Mononuclear cell (primary cell): ENCODE results near the gene UVRAG. TPM values are rescaled to one million over a fixed set of nuclear protein-coding genes. Genes with fewer than 3 reads are reported as not detected.
"Not testable (repeated sequence)": the region's sequence is repeated elsewhere in the genome, so short reads cannot be mapped to it uniquely, and the experiment has no call there.

ENCODE experiments used
- H3K27me3 ChIP-seq: 2 replicates; pipeline ENCODE4 v1.6.0; 2011; ENCODE audit warnings: low read length, control low read depth; ENCODE audit not compliant: insufficient read depth
- H3K4me1 ChIP-seq: 2 replicates; pipeline ENCODE4 v1.5.1; 2011; ENCODE audit warnings: mild to moderate bottlenecking, low read length, control low read depth; ENCODE audit not compliant: insufficient read depth
- H3K4me3 ChIP-seq: 2 replicates; pipeline ENCODE4 v1.5.1; 2011; ENCODE audit warnings: mild to moderate bottlenecking, low read length, moderate library complexity
- H3K9me3 ChIP-seq: 2 replicates; pipeline ENCODE4 v1.5.1; 2011; ENCODE audit warnings: low read depth, mild to moderate bottlenecking, control low read depth, low read length
- total RNA-seq: library from RNA; depleted of rRNA; stranded (reverse); fragments of >200 nt; gene quantifications from one replicate; pipeline ENCODE4 v1.2.3, GENCODE V29; 2012

Gene UVRAG
- total RNA-seq, 1 donor = 42.5 TPM

DNA sequence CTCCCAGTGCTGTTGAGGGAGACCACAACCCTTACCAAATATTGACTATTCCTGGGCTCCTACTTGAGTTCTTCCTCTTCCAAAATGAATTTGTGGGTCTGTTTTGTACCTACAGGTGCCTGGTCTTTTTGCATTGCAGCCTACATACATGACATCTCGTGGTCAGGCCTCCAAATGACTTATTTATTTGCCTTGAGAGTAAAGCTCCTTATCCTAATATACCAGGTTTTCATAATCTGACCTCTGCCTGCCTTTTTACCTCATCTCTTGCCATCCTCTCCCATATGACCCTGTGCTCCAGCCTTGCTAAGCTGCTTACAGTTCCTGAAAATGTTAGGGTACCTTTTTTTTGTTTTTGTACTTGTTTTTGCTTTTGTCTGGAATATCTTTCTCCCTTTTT is 130.4 kb downstream of the UVRAG start:
- Histone ChIP-seq H3K4me1 (peaks cover 21% of the 10 kb centered on the region), H3K4me3 (no peak overlapping the region), H3K27me3 (no peaks in the 10 kb centered on the region), H3K9me3 (no peaks in the 10 kb centered on the region)

DNA sequence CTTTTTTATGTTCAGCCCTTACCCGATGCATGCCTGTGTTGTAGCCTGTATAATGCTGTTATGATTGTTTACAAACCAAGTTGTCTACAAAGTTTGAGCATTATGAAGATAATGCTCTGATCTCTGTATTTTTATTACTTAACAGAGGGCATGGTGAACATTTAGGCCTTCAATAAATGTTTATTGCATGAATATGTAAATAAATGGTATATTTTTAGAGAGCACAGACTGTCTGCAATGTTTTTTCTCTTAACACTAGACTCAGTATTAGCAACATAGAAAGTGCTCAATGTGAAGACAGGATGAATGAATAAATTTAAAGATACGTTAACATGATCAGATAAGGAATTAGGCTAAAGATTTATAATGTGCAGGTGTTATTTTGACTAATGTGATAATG is 130.9 kb downstream of the UVRAG start:
- peaks cover 21% of the 10 kb centered on the region for H3K4me1 ChIP-seq
- no peaks in the 10 kb centered on the region for H3K27me3 ChIP-seq
- H3K9me3 ChIP-seq = no peaks in the 10 kb centered on the region
- no peak overlapping the region for H3K4me3 ChIP-seq

DNA sequence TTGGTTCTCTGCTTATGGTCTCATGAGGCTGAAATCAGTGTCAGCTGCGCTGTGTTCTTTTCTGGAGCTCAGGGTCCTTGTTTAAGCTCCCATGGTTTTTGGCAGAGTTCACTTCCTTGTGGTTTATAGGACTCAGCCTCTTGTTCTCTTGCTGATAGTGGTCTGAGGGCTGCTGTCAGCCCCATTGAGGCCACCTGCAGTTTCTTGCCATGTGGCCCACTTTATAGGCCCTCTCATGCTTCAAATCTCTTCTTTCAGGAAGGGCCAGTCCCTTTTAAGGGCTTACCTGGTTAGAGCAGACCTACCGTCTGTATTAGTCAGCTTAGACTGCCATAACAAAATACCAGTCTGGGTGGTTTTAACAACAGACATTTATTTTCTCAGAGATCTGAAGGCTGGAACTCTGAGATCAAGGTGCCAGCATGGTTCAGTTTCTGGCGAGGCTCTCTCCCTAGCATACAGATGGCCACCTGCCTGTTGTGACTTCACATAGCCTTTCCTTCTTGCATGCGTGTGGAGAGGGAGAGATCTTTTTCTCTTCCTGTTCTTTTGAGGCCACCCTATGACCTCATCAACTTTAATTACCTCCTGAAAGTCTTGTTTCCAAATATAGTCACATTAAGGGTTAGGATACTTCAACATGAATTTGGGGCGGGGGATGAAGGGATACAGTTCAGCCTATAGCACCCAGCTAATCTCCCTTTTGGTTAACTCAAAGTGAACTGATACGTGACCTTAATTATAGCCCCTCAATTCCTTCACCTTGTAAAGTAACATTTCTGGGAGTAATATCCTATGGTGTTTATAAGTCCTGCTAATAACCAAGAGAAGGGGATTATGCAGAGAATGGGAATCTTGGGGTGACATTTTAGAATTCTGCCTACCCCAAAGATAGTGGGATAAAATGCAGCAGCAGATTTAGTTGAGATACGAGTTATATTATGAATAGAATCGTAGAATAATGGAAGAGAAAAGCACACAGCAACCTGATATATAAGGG is 131.8 kb downstream of the UVRAG start:
- H3K4me1 ChIP-seq = peaks cover 15% of the 10 kb centered on the region
- no peaks in the 10 kb centered on the region for H3K9me3 ChIP-seq
- H3K4me3 ChIP-seq = no peak overlapping the region
- H3K27me3 ChIP-seq = no peaks in the 10 kb centered on the region

DNA sequence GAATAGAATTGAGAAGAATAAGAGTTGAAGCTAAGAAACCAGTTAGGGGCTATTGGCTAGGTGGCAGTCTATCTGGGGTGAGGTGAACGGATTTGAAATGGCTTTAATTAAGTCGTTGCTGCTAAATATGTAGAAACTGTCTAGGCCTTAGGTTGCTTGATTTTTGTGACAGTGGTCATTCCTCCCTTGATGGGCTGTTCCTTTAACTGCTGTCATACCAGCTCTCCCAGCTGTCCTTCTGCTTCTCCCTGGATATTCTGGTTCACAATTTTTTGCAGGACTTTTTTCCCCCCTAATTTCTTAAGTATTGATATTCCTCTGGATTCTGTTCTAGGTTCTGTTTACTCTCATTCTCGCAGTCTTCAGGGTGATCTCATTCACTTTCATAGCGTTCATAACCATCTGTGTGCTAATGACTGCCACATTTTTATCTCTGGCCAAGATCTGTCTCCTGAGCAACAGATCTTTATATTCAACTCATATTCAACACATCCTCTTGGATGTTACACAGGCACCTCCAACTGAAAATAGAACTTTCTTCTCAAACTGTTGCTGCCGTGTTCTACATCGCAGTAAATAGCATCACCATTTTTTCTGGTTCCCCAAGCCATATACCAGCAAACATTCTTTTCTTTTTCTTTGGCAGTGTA is 134.1 kb downstream of the UVRAG start:
- Histone ChIP-seq H3K27me3 (no peaks in the 10 kb centered on the region), H3K9me3 (no peaks in the 10 kb centered on the region), H3K4me3 (no peak overlapping the region), H3K4me1 (peaks cover 15% of the 10 kb centered on the region)

DNA sequence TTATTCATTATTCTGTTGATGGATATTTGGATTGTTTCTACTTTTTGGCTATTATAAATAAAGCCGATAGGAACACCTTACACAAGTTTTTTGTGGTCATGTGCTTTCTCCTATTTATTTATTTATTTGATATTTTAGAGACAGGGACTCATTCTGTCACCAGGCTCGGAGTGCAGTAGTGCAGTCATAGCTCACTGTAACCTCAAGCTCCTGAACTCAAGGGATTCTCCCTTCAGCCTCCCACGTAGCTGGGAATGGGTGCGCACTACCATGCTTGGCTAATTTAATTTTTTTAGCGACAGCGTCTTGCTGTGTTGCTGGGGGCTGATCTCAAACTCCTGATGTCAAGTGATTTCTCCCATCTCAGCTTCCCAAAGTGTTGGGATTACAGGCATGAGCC is 135.1 kb downstream of the UVRAG start:
- Histone ChIP-seq H3K9me3 (no peaks in the 10 kb centered on the region), H3K4me1 (peaks cover 14% of the 10 kb centered on the region), H3K4me3 (no peak overlapping the region), H3K27me3 (no peaks in the 10 kb centered on the region)

DNA sequence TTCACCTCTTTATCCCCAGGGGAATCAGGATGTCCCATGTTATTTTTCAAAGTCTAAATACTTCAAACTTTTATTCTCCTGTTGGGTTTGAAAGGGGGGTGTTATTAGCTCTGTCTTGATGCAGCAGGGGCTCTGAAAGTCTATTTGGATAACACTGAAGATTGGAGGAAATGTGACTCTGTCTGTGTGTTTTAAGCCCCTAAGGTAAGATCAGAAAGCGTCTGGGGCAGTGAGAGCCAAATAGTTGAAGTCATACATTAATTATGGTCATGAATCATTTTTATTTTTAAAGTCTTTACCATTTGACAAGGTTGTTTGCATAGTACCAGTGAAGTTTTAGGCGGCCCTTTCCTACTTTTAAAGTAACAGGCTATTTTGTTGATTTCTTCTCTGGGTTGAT is 139.0 kb downstream of the UVRAG start:
- Histone ChIP-seq H3K27me3 (no peaks in the 10 kb centered on the region), H3K9me3 (no peaks in the 10 kb centered on the region), H3K4me3 (no peak overlapping the region), H3K4me1 (no peaks in the 10 kb centered on the region)

DNA sequence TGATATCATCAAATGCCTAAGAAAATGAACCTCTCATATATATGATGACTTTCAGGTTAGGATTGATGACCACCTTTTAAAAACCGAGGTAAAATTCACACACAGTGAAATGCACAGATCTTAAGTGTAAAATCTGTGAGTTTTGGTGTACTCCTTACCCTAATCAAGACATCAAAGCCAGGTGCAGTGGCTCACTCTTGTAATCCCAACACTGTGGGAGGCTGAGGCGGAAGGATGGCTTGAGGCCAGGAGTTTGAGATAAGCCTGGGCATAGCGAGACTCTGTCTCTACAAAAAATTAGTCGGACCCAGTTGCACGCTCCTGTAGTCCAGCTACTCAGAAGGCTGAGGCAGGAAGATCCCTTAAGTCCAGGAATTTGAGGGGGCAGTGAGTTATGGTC is 140.4 kb downstream of the UVRAG start:
- no peaks in the 10 kb centered on the region for H3K27me3 ChIP-seq
- no peak overlapping the region for H3K4me3 ChIP-seq
- no peaks in the 10 kb centered on the region for H3K4me1 ChIP-seq
- no peaks in the 10 kb centered on the region for H3K9me3 ChIP-seq

DNA sequence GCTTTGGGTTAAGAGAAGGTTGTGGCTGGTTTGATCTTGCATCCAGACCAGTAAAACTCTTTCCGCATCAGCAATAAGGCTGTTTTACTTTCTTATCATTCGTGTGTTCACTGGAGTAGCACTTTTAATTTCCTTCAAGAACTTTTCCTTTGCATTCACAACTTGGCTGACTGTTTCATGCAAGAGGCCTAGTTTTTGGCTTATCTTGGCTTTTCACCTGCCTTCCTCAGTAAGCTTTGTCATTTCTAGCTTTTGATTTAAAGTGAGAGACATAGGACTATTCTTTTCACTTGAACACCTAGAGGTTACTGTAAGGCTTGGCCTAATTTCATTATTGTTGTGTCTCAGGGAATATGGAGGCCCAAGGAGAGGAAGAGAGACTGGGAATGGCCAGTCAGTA is 144.5 kb downstream of the UVRAG start:
- Histone ChIP-seq H3K9me3 (no peaks in the 10 kb centered on the region), H3K4me3 (no peak overlapping the region), H3K27me3 (no peaks in the 10 kb centered on the region), H3K4me1 (no peaks in the 10 kb centered on the region)

DNA sequence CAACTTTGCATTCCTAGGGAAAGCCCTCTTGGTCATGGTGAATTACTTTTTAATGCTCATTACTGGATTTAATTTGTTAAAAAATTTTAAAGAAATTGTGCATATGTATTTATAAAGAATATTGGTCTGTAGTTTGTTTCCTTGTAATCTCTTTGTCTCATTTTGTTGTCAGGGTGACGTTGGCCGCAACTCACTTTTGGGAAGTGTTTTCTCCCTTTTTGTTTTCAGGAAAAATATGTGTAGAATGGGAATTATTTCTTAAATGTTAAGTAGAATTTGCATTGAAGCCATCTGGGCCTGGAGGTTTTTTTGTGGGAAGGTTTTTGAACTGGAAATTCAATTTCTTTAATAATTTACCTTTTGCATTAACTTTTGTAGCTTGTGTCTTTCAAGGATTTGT is 149.1 kb downstream of the UVRAG start:
- H3K27me3 ChIP-seq = no peaks in the 10 kb centered on the region
- no peak overlapping the region for H3K4me3 ChIP-seq
- peaks cover 8% of the 10 kb centered on the region for H3K4me1 ChIP-seq
- no peaks in the 10 kb centered on the region for H3K9me3 ChIP-seq

DNA sequence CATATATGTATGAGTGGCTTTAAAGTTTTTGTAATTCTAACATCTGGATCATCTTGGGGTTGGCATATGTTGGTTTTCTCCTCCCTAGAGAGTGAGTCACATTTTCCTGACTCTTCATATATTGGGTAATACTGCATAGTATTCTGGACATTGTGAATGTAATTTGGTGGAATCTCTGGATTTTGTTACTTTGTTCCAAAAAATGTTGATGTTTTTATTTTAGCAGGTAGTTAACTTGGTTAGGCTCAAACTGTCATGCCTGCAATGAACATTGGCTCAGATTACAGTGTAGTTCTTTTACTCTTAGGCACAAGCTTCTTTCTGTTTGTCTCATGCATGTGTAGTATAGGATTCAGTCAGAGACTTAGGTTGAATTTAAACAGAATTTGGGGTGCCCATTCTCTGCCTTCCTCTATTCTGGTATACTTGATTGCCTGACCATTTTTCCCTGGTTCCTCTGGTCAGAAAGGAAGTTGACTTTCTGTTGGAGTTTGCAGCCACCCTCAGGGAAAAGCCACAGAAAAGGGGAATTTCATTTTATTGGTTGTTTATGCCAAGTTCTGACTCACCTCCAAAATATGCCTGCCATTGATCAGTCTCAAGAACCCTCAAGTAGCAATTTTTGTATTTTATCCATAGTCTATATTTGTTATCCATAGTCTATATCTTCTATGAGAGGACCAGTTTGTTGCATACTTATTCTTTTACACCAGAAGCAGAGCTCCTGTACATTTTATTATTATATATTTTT is 151.7 kb downstream of the UVRAG start:
- peaks cover 8% of the 10 kb centered on the region for H3K4me1 ChIP-seq
- no peaks in the 10 kb centered on the region for H3K27me3 ChIP-seq
- no peak overlapping the region for H3K4me3 ChIP-seq

DNA sequence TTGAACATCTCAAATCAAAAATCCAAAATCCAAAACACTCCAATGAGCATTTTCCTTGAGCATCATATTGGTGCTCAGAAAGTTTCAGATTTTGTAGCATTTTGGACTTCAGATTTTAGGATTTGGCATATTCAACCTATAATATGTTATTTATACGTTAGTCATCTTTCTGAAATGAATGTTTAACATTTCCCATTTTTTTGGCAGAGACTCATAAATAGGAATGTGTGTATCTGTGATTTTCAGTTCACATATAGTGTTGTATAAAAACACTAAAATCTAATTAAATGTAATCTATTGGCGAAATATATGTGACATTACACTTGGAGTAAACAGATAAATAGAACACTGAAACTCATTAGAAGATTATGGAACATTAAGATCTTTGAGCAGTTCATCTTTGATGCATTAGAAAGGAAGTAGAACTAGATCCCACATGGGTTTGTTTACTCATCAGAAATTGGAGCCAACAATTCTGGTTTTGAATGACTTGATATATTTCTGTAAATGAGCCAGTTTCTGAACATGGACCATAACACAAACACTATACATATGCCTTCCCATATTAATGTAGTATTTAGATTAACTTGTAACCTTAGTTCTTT is 153.1 kb downstream of the UVRAG start:
- Histone ChIP-seq H3K9me3 (peaks cover 4% of the 10 kb centered on the region), H3K27me3 (no peaks in the 10 kb centered on the region), H3K4me3 (no peak overlapping the region), H3K4me1 (peaks cover 8% of the 10 kb centered on the region)

More for the DNA sequence above, 151.7 kb downstream of the UVRAG start:
- H3K9me3 ChIP-seq = no peaks in the 10 kb centered on the region

DNA sequence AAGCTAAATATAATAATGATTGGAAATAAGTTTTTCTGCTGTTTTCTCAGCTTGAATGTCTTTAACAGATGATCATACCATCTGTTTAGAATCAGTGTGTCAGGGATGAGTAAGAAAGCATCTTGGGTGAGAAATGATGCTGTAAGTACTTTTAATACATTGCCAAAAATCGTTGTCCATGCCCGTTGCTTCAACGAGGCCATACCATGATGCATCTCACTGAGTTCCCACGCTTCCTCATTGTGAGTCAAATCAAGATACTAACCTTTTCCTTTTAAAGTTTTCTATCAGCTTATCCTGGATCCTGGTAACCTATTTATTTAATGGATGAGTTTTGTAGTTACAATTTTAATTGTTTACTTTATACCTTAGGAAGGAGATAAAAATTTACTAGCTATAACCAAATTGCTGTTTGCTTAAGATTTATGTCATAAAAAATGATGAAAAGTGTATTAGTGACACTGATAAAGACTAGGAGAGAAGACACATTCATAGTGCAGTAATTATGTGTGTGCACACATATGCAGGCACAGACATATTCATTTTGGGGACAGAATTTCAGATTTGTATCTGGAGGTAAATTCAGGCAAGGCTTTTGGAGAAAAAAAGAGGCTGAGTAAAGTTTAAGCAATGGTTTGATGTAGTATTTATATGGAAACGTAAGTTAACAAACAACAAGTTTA is 154.8 kb downstream of the UVRAG start:
- no peaks in the 10 kb centered on the region for H3K27me3 ChIP-seq
- peaks cover 8% of the 10 kb centered on the region for H3K4me1 ChIP-seq
- H3K4me3 ChIP-seq = no peak overlapping the region
- peaks cover 6% of the 10 kb centered on the region for H3K9me3 ChIP-seq

DNA sequence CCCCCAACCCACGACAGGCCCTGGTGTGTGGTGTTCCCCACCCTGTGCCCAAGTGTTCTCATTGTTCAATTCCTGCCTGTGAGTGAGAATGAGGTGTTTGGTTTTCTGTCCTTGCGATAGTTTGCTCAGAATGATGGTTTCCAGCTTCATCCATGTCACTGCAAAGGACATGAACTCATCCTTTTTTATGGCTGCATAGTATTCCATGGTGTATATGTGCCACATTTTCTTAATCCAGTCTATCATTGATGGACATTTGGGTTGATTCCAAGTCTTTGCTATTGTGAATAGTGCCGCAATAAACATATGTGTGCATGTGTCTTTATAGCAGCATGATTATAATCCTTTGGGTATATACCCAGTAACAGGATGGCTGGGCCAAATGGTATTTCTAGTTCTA is 158.7 kb downstream of the UVRAG start:
- not testable (repeated sequence) for H3K9me3 ChIP-seq, H3K4me1 ChIP-seq, H3K4me3 ChIP-seq, H3K27me3 ChIP-seq

DNA sequence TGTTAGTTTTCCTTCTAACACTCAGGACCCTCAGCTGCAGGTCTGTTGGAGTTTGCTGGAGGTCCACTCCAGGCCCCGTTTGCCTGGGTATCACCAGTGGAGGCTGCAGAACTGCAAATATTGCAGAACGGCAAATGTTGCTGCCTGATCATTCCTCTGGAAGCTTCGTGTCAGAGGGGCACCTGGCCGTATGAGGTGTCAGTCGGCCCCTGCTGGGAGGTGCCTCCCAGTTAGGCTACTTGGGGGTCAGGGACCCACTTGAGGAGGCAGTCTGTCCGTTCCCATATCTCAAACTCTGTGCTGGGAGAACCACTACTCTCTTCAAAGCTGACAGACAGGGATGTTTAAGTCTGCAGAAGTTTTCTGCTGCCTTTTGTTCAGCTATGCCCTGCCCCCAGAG is 164.1 kb downstream of the UVRAG start:
- not testable (repeated sequence) for H3K27me3 ChIP-seq, H3K4me3 ChIP-seq, H3K4me1 ChIP-seq, H3K9me3 ChIP-seq
